ENCODE measurements around the gene DIPK1B.
A peak's percentile ranks its signal among the peaks of the same experiment; 100 is the strongest.

DIPK1B gene

DNA sequence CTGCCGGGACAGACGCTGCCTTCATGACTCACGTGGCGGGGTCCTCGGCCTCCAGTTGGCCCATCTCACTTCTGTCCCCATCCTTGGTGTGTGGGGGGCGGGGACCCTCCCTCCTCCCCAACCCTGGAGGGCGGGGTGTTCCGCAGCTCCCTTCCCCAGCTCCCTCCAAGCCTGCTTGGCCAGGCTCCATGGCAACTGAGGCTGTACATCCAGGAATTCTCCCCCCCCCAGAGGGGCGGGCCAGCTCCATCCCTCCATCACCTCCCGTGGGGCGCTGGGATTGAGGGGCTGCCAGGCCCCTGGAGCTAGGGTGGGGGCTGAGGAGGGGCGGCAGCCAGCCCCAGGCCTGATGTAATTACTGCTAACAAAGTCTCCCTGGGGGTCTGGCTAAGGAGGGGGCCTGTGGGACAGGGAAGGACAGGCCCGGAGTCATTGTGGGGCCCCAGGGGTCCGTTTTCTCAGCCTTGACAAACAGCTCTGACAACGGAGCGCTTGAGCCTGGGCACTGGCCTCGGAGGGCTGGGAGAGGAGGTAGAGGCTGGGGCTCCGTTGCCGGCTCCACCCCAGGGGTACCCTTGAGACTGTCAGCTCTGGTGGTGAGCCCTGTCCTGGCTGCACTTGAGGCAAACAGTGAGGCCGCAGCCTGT is 8.0 kb downstream of the DIPK1B start:
- no peak for DNase-seq (ENCODE audit: low read depth in 3 of 3)

DNA sequence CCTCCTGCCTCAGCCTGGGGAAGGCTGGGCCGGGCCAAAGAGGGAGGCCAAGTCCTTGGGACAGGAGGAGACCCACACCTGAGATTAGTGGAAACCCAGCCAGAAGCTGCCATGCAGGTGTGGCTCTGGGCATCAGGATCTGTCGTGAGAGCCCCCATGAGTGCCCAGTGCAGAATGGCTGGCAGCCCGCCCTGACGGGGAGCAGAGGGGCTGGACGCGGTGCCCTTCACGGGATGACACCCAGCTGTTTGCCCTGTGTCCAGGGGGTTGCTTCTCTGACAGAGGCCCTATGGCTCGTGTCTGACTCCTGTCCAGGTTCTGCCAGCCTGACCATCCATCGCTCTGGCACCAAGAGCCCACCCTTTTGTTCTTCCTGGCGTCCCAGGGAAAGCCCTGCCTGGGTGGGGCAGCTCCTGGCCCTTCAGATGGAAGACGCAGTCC is 8.5 kb downstream of the DIPK1B start:
- no peak for DNase-seq (ENCODE audit: low read depth in 3 of 3)

DNA sequence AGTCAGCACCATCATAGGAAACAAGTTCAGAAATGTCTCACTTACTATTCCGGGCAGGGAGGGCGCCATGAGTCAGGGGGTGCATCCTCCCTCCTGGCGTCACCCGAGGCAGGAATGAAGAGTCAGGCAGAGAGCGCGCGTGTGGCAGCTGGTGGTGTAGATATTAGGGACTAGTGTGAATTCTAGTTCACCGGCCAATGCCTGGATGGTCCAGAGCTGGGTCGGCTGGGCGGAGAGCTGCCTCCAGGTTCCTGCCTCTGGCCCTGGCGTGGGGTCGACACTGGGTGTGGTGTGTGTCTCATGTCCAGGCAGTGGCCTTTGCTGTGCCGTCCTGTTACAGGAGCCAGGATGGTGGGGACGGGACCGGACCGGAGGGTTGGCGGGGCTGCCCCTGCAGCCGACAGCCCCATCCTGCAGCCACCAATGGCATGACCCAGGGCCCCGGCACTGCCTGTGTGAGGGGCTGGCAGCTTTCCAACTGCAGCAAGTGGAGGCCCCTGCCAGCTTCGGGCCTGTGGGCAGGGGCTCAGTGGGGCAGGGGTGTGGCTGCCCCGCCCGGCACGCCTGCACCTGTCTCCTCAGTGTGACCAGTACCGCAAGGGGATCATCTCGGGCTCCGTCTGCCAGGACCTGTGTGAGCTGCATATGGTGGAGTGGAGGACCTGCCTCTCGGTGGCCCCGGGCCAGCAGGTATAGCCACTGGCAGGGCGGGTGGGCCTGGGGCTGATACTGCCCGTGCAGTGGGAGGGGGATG is 9.1 kb downstream of the DIPK1B start:
- no peak for DNase-seq (ENCODE audit: low read depth in 3 of 3)

DNA sequence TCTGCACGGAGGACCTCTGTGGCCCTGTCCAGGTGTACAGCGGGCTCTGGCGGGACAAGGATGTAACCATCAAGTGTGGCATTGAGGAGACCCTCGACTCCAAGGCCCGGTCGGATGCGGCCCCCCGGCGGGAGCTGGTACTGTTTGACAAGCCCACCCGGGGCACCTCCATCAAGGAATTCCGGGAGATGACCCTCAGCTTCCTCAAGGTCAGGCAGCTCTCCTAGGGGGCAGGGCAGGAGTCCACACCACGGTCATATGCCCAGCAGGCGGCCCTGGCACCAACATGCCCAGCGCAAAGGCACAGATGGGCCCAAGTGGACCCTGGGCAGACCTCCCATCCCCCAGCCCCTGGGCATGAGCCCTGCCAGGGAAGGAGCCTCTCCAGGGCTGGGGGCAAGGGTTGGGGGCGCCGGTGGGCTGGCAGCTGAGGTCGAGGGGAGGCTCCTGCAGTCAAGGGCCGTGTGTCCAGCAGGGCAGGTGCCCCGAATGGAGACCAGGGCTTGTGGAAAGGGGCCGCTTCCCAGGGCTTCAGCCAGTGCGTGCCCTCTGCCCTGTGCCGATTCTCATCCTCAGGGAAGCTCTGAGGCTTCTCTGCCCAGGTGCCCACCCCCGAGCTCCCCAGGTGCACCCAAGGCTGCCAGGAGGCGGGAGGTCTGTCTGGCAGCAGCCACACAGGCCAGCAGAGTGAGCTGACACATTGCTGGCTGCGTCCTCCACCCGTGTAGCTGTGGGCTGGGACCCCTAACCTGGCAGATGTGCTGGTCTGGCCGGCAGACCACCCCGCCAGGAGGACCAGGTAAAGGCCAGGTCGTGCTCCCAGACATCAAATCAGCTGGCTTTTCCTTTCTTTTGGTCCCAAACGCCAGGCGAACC is 10.0 kb downstream of the DIPK1B start:
- DNase-seq (ENCODE audit: low read depth in 3 of 3): no peak

DNA sequence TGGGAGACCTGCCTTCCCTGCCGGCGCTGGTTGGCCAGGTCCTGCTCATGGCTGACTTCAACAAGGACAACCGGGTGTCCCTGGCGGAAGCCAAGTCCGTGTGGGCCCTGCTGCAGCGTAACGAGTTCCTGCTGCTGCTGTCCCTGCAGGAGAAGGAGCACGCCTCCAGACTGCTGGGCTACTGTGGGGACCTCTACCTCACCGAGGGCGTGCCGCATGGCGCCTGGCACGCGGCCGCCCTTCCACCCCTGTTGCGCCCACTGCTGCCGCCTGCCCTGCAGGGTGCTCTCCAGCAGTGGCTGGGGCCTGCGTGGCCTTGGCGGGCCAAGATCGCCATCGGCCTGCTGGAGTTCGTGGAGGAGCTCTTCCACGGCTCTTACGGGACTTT is 10.6 kb downstream of the DIPK1B start:
- DNase-seq (ENCODE audit: low read depth in 3 of 3): no peak

DNA sequence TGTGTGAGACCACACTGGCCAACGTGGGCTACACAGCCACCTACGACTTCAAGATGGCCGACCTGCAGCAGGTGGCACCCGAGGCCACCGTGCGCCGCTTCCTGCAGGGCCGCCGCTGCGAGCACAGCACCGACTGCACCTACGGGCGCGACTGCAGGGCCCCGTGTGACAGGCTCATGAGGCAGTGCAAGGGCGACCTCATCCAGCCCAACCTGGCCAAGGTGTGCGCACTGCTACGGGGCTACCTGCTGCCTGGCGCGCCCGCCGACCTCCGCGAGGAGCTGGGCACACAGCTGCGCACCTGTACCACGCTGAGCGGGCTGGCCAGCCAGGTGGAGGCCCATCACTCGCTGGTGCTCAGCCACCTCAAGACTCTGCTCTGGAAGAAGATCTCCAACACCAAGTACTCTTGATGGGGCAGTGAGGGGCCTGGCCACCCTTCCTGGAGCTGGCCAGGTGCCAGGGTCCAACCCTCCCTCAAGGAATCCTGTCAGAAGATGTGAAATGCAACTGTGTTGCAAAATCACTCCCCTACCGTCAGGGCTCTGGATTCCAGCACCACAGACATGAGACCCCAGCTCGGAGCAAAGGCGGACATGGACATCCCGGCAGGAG is 11.1 kb downstream of the DIPK1B start:
- DNase-seq (ENCODE audit: low read depth in 3 of 3): no peak

DNA sequence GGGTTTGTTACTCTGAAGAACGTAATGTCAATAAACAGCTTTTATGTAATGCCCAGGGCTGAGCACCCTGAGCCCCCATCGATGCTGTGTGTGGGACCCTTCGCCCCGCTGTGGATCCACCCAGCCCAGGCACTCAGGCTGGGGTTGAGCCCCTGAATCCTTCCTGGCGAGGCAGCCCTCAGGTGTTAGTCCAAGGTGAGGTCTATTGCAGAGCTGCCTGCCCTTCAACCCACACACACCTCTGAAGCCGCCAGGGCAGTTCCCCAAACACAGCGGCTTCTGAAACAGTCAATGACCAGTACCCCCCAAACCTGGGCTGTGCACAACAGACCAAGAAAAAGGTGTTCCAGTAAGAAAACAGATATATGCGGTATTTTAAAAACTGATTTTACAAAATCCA is 11.6 kb downstream of the DIPK1B start:
- DNase-seq (ENCODE audit: low read depth in 3 of 3): no peak

DNA sequence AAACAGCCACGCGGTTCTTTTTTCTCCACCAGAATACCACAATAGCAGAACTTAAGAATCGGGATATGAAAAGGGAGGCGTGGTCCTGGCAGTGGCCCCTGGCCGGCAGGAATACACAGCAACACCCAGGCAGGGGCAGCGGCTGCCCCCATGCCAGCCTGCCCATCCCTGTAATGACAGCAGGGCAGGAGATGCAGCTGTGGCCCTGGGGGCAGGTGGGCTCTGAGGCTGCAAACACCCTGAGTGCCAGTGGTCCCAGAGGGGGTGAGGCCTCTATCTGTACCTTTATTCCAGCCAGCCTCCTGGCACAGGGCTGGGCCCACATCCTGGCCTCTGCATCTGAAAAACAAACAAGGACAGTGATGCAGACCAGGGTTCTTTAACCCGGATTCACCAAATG is 12.4 kb downstream of the DIPK1B start:
- DNase-seq (ENCODE audit: low read depth in 3 of 3): no peak

DNA sequence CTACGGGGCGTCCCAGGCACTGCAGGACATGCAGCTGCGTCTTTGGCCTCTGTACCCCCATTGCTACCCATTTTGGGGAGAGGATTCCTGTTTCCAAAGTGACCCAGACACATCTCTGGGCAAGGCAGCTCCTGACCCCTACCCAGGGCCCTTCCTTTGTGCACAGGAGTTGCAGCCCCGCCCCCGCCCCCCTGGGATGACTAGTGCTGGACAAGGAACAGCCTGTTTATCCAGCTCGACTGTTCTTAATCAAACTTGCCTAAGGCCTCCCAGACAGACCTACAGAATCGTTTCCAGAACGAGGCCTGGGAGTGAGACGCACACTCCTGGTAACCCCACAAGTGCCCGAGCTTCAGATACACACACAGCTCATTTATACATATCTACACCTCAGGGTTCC is 13.2 kb downstream of the DIPK1B start:
- DNase-seq (ENCODE audit: low read depth in 3 of 3): no peak

DNA sequence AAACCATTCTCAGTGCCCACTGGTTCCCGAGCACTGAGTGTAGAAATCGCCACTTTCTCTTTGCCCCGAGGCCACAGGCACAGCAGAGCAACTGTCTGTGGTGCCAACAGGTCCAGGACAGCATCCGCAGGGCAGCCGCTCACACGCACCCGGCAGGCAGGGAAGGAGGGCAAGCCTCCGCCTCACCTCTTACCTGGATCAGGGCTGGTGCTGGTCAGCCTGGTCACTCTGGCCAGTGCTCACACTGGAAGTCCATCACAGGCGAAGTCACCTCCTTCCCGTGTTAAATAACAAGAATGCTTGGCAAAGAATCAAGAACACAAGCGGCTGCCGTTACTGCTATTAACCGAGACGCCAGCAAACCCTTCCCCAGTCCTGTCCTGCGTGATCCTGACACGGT is 13.7 kb downstream of the DIPK1B start:
- no peak for DNase-seq (ENCODE audit: low read depth in 3 of 3)

DNA sequence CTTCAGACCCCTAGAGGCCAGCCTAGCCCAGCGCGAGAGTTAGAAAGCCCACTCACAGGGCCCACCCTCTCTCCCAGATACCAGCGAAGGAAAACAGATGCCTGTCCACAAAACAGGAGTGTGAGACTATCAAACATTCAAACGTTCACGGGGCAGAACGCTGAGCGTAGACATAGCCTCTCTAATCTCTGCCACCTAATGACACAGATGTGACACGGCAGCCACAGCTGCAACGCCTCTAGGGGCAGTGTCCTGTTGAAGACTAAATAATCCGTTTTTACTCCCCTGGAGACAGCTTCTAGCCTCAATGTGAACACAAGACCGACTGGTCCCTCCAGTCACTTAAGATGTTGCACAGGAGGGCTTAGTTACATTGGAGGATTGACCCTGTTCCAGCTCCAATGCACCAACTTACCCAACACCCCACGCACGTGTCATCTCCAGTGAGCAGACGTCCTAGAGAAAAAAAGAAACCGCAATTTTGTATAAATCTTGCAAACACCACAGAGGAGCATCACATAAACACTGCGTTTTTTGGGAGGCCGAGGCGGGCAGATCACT is 14.3 kb downstream of the DIPK1B start:
- DNase-seq (ENCODE audit: low read depth in 3 of 3): no peak

DNA sequence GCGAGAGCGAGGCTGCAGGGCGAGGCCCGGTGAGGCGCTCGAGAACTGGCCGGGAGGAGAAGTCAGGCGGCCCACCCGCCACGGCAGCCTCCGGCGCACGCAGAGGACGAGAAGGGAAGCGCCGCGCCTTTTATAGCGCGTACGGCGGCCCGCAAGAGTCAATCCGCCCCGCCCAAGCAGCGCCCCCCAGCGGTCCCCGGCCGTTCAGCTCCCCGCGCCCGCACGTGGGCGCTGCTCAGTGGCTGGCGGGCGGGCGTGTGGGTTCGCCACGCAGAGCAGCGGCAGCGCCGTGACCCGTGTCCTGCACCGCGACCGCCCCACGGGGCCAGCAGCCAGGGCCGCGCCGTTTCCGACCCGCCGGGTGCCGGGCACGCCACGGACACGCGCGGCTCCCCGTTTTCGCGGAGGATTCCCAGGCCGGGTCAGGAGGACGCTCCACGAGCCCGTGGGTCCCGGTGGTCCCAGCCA is 15.7 kb downstream of the DIPK1B start:
- DNase-seq (ENCODE audit: low read depth in 3 of 3): peak; percentile 85 to 90 (median 87)

DNA sequence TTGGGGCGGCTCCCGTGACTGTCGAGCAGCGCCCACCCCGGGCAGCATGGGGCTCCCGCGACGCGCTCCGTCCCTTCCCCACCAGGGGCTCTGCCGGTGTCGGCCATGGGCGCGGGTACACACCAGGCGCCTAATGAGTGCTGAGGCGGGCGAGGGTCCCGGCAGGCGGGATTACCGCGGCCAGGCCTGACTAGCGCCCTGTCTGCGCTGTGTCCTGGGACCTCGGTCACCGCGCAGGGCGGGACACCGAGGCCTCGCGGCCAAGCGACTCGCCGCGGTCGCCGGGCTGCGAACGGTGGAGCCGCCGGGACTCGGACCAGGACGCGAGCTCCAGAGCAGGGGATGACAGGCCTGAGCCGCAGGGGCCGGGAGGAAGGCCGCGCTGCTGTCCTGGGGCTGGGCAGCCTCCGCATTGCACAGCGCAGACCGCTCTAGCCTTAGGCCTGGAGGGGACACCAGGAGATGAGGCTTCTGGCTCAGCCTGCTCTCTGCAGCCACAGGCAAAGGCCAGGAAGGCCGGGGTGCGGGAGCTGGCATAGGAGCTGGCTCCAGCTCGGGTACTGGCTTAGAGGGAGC is 16.3 kb downstream of the DIPK1B start:
- no peak for DNase-seq (ENCODE audit: low read depth in 3 of 3)

DNA sequence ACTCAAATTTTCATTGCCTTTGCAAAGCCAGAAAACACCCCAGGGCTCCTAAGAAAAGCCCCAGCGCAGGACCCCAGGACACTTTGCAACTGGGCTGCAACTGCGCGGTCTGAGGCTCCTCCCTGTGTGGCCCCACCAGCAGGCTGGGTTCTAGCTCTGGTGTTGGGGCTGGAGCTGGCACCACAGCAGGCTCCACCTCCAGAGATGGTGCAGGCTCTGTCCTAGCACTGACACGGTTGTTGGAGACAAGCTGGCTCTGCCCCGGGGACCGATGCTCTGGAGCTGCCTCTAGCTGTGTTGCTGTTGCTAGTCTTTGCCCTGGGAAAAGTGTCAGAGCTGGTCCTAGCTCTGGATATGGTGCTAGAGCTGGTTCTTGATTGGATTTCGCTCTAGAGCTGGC is 16.8 kb downstream of the DIPK1B start:
- DNase-seq (ENCODE audit: low read depth in 3 of 3): no peak

DNA sequence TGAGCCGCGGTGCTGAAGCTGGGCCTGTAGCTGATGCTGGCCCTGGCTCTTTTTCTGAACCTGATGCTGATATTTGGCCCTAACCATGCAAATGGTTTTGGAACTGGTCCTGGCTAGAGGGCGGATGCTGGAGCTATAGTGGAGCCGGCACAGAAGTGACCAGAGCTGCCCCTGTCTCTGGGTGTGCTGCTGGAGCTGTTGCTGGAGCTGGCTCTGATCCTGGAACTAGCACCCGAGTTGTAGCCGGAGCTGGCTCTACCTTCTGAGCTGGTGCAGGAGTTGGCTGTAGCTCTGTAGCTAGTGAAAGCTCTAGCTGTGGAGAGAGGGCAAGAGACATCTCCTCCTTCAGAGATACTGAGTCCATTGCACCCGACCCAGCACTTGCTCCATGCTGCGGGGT is 17.6 kb downstream of the DIPK1B start:
- no peak for DNase-seq (ENCODE audit: low read depth in 3 of 3)

DNA sequence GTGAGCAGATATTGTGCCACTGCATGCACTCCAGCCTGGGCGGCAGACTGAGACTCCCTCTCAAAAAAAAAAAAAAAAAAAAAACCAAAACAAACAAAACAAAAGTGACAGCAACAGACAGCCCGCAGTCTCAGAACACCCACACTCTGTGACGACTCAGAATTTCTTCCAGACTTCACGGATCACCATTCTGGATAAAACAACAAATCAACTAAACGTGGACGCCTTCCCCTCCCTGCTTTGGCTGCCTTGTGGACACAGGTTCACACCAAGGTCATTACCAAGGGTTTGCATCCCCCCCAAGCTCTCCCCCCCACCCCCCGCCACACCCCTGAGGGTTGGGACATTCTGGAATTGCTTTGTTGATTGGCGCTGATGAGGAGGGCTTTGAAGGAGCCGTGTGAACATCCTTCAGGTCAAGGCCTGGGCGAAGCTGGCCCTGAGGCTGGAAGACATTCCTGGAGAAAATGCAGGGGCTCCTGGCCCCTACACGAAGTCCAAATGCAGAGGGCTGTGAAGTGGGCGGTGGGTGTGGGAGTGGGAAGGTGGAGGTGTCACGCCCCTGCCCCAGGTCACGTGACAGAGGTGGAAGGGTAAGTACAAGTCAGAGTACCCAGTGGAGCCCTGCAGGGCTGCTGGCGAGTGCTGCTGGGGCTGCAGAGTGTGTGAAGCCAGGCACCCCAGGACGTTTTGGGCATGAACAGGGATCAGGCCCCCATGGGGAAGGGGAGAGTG is 20.2 kb downstream of the DIPK1B start:
- no peak for DNase-seq (ENCODE audit: low read depth in 3 of 3)

DNA sequence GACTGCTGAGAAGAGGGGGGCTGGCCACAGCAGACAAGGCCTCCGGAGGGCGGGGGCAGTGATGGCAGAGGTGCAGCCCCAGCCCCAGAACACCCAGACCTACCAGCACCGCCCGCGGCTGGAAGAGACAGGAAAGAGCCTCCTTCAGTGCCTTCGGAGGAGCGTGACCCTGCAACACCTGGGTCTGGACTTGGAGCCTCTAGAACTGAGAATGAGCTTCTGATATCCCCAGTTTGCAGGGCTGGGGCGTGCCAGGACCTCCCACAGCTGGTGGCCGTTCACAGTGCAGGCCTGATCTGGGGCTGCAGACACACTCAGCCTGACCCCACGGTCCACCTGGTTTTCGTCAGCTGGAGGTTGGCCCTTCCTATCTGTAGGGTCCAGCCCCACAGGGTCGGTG is 21.2 kb downstream of the DIPK1B start:
- DNase-seq (ENCODE audit: low read depth in 3 of 3): no peak

DNA sequence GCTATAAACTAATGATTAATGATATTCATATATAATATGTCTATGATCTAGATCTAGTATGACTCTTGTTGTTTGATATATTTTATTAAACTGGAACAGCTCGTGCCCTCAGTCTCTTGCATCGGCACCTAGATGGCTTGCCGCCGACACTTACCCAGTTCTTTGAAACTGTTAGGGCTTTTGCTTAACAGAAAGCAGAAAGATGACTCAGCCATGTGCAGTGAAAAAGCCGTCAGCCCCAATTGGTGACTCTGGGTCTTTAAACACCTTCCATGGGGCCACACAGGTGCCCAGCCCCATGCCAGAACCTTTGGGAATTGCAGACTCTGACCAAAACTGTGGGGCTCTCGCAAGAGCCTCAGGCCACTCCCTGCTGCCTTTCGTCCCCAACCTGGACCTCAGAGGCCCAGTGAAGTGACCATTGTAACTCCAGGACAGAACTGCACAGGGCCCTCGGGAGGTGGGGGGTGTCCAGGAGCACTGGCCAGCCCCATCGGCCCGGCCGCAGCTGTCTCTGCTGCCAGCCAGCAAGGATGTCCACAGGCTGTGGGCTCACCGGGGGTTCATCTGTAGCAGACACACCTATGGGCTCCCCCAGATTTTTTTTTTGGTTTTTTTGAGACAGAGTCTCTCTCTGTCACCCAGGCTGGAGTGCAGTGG is 22.6 kb downstream of the DIPK1B start:
- no peak for DNase-seq (ENCODE audit: low read depth in 3 of 3)

DNA sequence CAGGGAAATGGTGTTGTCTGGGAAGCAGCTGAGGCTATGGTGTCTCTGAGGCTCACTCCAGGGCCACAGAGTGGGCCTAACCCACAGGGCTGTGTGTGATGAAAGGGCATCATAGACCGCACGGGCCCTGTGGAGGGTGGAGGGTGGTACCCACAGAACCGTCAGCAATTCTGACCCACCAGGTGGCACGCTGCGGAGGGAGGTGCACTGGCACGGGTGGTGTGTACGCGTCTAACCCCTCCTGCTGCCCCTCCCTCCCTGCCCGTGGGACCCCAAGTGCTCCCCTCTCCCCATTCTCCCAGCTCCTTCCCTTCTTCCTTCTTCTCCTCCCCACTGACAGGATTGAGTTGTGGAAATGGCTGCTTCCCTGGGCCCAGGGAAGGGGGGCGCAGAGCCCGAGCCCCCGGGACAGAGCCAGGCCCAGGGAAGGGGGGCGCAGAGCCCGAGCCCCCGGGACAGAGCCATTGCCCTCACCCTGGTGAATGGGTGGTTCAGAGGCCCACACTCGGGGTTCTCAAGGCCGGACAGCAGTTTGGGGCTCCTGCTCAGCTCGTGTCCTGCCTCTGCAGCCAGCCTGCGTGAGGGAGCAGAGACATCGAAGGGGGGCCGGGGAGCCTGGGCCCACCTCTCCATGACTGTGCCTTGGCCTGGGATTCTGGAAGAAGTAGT is 23.6 kb downstream of the DIPK1B start:
- DNase-seq (ENCODE audit: low read depth in 3 of 3): no peak

DNA sequence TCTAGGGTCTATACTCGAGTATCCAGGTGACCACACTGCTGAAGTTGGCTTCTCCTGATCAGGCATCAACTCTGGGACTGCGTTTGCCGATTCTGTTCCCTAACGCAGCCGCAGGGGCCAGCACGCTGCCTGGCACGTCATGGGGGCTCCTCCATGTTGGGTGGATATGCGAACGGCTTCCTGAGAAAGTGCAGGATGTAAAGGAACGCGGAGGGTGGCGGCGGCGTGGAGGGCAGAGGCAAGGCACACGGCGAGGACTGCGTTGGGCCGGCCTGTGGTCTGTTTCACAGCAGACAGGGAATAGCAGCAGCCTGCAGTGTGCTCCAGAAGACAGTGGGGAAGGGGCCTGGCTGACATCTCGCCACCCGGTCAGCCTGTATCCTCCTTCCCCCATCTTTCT is 26.6 kb downstream of the DIPK1B start:
- no peak for DNase-seq (ENCODE audit: low read depth in 3 of 3)
